K562 (cell line): Measurements from ENCODE around the gene KRT75. TPM values are rescaled to one million over a fixed set of nuclear protein-coding genes. Genes with fewer than 3 reads are reported as not detected.

Source experiments
- E2F3 ChIP-seq: fragments of 250-450 bp; sonication (Bioruptor Pico); IDR thresholded peaks from 2 replicates; pipeline ENCODE4 v1.4.0; 2020; ENCODE audit warnings: mild to moderate bottlenecking
- MEF2D ChIP-seq: conservative IDR thresholded peaks from 2 replicates; pipeline ENCODE4 v1.6.1; 2016; ENCODE audit warnings: low read depth, missing genetic modification characterization, missing compliant biosample characterization
- TCF3 ChIP-seq: sonication (generic); formaldehyde crosslinking; IDR thresholded peaks from 2 replicates; pipeline ENCODE4 v1.4.0; 2020; ENCODE audit warnings: mild to moderate bottlenecking, missing genetic modification reagents
- ZNF197 ChIP-seq: fragments of 200-800 bp; sonication (Bioruptor generic); IDR thresholded peaks from 2 replicates; pipeline ENCODE4 v1.6.1; 2016; ENCODE audit warnings: low read depth, missing genetic modification characterization, missing compliant biosample characterization
- ZNF239 ChIP-seq: fragments of 250-450 bp; sonication (Bioruptor Pico); IDR thresholded peaks from 2 replicates; pipeline ENCODE4 v1.4.0; 2020; ENCODE audit warnings: mild to moderate bottlenecking
- ZNF316 ChIP-seq: fragments of 450-650 bp; IDR thresholded peaks from 2 replicates; pipeline ENCODE4 v1.6.1; 2016
- polyA plus RNA-seq, 8 experiments: library from polyadenylated mRNA; depleted of rRNA in 4 of 8; stranded (reverse) in 5 of 8; unstranded in 3 of 8; fragments of >200 nt; fragmentation: Nextera tagmentation in 2 of 8; fragmentation: Illumina TruSeq in 1 of 8; extraction: Ambion mirVana in 2 of 8; extraction: Trizol in 1 of 8; gene quantifications; 2 replicates each; pipeline versions ENCODE4 v1.2.1 to v1.2.3, GENCODE V29; 2011 to 2014; ENCODE audit warnings: inconsistent platforms in 1 of 8, missing spikeins in 1 of 8
- total RNA-seq, 7 experiments: library from RNA; depleted of rRNA in 6 of 7; stranded (reverse); fragments of >200 nt in 6 of 7; fragmentation: Illumina TruSeq in 2 of 7; extraction: Trizol in 2 of 7; gene quantifications; 2 replicates each; pipeline versions ENCODE4 v1.2.1 to v1.2.3, GENCODE V29; 2011 to 2021; ENCODE audit warnings: low replicate concordance in 1 of 7
- TF ChIP-seq, protein P1 (sequence below): fragments of 200-800 bp; sonication (Bioruptor generic); IDR thresholded peaks from 2 replicates; pipeline ENCODE4 v1.6.1; 2016; ENCODE audit warnings: missing genetic modification characterization, missing compliant biosample characterization

Gene KRT75
- total and polyA plus RNA-seq, 9 of the 15 experiments (the other 6 are each of a cell fraction or from before 2014, with no cell fraction given), result not detected

GRCh38 chr12:52433501-52434080, 580 bp downstream of the KRT75 start (continued):
- TF ChIP-seq, protein P1, sequence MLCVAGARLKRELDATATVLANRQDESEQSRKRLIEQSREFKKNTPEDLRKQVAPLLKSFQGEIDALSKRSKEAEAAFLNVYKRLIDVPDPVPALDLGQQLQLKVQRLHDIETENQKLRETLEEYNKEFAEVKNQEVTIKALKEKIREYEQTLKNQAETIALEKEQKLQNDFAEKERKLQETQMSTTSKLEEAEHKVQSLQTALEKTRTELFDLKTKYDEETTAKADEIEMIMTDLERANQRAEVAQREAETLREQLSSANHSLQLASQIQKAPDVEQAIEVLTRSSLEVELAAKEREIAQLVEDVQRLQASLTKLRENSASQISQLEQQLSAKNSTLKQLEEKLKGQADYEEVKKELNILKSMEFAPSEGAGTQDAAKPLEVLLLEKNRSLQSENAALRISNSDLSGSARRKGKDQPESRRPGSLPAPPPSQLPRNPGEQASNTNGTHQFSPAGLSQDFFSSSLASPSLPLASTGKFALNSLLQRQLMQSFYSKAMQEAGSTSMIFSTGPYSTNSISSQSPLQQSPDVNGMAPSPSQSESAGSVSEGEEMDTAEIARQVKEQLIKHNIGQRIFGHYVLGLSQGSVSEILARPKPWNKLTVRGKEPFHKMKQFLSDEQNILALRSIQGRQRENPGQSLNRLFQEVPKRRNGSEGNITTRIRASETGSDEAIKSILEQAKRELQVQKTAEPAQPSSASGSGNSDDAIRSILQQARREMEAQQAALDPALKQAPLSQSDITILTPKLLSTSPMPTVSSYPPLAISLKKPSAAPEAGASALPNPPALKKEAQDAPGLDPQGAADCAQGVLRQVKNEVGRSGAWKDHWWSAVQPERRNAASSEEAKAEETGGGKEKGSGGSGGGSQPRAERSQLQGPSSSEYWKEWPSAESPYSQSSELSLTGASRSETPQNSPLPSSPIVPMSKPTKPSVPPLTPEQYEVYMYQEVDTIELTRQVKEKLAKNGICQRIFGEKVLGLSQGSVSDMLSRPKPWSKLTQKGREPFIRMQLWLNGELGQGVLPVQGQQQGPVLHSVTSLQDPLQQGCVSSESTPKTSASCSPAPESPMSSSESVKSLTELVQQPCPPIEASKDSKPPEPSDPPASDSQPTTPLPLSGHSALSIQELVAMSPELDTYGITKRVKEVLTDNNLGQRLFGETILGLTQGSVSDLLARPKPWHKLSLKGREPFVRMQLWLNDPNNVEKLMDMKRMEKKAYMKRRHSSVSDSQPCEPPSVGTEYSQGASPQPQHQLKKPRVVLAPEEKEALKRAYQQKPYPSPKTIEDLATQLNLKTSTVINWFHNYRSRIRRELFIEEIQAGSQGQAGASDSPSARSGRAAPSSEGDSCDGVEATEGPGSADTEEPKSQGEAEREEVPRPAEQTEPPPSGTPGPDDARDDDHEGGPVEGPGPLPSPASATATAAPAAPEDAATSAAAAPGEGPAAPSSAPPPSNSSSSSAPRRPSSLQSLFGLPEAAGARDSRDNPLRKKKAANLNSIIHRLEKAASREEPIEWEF (CRISPR knock-in tag), result no peak
- no peak for TF ChIP-seq ZNF197 (CRISPR knock-in tag)
- no peak for TF ChIP-seq MEF2D (tag)
- no peak for TF ChIP-seq E2F3
- no peak for TF ChIP-seq TCF3 (CRISPR knock-in tag)
- TF ChIP-seq ZNF316, result no peak
- no peak for TF ChIP-seq ZNF239
